ENCODE data around the gene HIBADH.

DNA sequence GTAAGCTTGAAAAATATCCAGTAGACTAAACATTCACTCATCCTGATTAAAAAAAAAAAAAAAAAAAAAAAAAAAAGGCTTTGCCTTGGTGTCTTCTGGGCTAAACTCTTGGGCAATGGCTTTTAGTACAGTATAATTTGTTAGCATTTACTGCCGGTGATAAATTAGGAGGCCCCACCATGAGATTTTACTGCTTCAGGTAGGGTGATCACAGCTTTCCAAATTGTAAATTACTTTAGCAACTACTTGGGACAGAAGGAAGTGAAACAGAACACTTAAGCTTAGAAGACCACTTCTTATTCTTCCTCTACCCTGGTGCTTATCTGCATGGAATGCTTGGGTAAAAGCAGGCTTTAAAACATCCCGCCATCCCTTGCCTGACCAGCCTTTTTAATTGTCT is 152.1 kb downstream of the HIBADH start:
- no peak for TF ChIP-seq EP300 (IDR thresholded peaks at IDR 0.05; ENCODE audit: low read depth)
- TF ChIP-seq, protein P1, sequence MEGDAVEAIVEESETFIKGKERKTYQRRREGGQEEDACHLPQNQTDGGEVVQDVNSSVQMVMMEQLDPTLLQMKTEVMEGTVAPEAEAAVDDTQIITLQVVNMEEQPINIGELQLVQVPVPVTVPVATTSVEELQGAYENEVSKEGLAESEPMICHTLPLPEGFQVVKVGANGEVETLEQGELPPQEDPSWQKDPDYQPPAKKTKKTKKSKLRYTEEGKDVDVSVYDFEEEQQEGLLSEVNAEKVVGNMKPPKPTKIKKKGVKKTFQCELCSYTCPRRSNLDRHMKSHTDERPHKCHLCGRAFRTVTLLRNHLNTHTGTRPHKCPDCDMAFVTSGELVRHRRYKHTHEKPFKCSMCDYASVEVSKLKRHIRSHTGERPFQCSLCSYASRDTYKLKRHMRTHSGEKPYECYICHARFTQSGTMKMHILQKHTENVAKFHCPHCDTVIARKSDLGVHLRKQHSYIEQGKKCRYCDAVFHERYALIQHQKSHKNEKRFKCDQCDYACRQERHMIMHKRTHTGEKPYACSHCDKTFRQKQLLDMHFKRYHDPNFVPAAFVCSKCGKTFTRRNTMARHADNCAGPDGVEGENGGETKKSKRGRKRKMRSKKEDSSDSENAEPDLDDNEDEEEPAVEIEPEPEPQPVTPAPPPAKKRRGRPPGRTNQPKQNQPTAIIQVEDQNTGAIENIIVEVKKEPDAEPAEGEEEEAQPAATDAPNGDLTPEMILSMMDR (IDR thresholded peaks at IDR 0.05), result no peak
- TF ChIP-seq POLR2AphosphoS5 (IDR thresholded peaks at IDR 0.05), result no peak
- no peak for TF ChIP-seq POLR2A (IDR thresholded peaks at IDR 0.05)
